ENCODE measurements around the gene DRD2. TPM values are rescaled to one million over a fixed set of nuclear protein-coding genes. Genes with fewer than 3 reads are reported as not detected.

The DRD2 gene
- total RNA-seq, 2 experiments from 2014 or later = not detected

DNA sequence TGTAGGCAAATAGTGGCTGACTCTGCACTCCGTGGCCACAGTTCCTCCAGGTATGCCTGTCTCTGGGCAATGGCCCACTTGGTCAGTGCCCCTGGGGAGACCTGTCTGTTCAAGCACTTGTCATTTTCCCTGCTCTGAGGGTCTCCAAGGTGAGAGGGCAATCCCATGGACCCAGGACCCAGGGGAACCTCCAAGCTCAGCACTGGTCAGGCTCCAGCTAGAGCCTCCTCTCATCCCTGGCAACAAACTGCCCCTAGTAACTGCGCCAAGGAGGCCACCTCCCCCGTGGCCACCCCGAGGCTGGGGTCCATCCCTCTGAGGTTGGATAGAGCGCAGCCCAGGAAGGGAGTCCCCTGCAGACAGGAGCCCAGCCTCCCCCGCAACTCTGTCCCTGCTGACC, 88.3 kb downstream of the DRD2 start:
- Mint-ChIP-seq H3K4me1 (ENCODE audit: low read depth) (no peaks in the 10 kb centered on the region), H3K27ac (no peak overlapping the region), H3K27me3 (ENCODE audit: low read depth) (peaks cover 6% of the 10 kb centered on the region), H3K36me3 (ENCODE audit: low read depth) (no peaks in the 10 kb centered on the region), H3K4me3 (no peak overlapping the region), H3K9me3 (no peaks in the 10 kb centered on the region)
- CTCF ChIA-PET = no interaction called here
- intact Hi-C loops (cut with micrococcal nuclease) = no loop called here
- no peak for DNase-seq

DNA sequence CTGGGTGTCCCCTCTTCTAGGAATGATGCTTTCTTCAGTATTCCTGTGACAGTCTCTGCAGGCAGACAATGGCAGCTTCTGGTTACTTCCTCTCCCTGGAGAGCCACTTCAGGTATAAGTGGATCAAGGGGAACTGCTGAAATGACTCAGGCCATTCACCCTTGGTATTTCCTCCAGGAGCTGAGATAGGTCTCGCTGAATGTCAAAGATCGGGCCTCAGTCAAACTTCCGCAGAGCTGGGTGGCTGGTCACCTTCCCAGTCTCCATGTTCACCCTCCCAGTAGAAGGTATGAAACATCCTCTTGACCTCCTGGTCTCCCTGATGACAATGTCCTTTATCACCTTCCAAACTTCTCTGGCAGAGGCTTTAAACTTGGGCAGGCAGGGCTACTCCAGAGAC, 89.4 kb downstream of the DRD2 start:
- intact Hi-C loops (cut with micrococcal nuclease) = no loop called here
- H3K4me3 Mint-ChIP-seq = no peak overlapping the region
- H3K36me3 Mint-ChIP-seq (ENCODE audit: low read depth) = peaks cover 3% of the 10 kb centered on the region
- no peak for DNase-seq
- peaks cover 6% of the 10 kb centered on the region for H3K27me3 Mint-ChIP-seq (ENCODE audit: low read depth)
- no peaks in the 10 kb centered on the region for H3K4me1 Mint-ChIP-seq (ENCODE audit: low read depth)
- H3K9me3 Mint-ChIP-seq = no peaks in the 10 kb centered on the region
- H3K27ac Mint-ChIP-seq = no peak overlapping the region
- CTCF ChIA-PET = no interaction called here

DNA sequence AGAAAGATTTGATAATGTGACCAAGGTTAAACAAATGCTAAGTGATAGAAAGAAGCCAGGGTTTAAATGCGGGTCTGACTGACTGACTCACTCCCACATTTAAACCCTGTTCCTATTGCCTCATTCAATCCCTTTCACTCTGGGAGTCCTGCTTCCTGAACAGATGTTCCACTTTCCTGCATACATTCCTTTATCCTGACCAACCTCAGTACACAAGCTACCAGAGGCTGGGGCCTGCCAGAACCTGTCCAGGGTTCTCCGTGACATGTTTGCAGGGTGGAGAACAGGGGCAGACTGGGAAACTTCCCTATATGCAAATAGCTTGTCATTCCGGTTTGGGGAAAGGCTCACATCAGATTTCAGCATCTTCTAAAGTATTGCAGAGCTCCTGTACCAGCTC, 90.6 kb downstream of the DRD2 start:
- intact Hi-C loops (cut with micrococcal nuclease) = no loop called here
- no peak overlapping the region for H3K4me3 Mint-ChIP-seq
- H3K27me3 Mint-ChIP-seq (ENCODE audit: low read depth) = peaks cover 6% of the 10 kb centered on the region
- H3K9me3 Mint-ChIP-seq = no peaks in the 10 kb centered on the region
- DNase-seq = no peak
- H3K27ac Mint-ChIP-seq = no peak overlapping the region
- peaks cover 12% of the 10 kb centered on the region for H3K36me3 Mint-ChIP-seq (ENCODE audit: low read depth)
- CTCF ChIA-PET = no interaction called here
- no peaks in the 10 kb centered on the region for H3K4me1 Mint-ChIP-seq (ENCODE audit: low read depth)

DNA sequence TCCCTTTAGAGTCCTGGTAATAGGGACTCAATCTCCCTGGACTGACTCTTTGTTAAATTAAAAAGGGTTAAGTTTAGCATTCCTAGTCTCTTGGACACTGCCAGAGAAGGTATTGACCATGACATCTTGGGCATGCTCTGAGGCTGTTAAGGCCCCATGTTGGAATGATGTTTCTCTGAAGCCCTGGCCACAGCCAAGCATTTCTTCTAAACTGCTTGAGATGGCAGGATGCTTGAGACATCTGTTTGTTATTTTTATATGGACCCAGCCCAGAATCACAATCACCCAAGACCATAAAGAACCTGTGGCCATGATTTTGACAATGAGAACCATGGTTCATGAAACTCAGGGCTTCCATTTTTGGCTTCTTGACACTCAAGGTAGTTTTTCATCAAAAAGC, 93.1 kb downstream of the DRD2 start:
- CTCF ChIA-PET = interaction anchor here (0.6 kb wide), 1 partner anchor 36 kb away, joined by 4 read pairs; no protein-coding TSS in a partner anchor
- Mint-ChIP-seq H3K36me3 (ENCODE audit: low read depth) (peaks cover 17% of the 10 kb centered on the region), H3K27me3 (ENCODE audit: low read depth) (peaks cover 3% of the 10 kb centered on the region), H3K27ac (no peak overlapping the region), H3K9me3 (no peaks in the 10 kb centered on the region), H3K4me3 (no peak overlapping the region), H3K4me1 (ENCODE audit: low read depth) (no peaks in the 10 kb centered on the region)
- intact Hi-C loops (cut with micrococcal nuclease) = no loop called here
- no peak for DNase-seq

DNA sequence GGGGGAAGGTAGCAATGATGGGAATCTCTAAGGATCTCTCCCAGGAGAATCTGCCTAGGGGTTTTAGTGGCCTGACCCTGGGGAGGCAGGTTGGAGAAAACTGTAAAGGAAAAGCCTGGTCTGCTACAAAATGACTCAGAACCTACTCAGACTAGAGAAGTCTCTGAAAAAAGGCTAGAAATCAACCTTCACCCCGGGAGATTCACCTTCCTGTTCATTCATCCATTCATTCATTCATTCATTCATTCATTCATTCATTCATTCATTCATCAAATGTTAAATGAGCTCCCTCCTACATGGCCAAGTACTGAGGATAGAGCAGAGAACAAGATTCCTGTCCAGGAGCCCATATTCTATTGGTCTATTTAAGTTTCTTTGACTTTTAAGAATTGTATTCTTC, 96.5 kb downstream of the DRD2 start:
- DNase-seq = no peak
- Mint-ChIP-seq H3K4me3 (no peak overlapping the region), H3K27ac (no peak overlapping the region), H3K27me3 (ENCODE audit: low read depth) (no peaks in the 10 kb centered on the region), H3K36me3 (ENCODE audit: low read depth) (peaks cover 17% of the 10 kb centered on the region), H3K9me3 (no peaks in the 10 kb centered on the region), H3K4me1 (ENCODE audit: low read depth) (no peaks in the 10 kb centered on the region)
- intact Hi-C loops (cut with micrococcal nuclease) = no loop called here
- CTCF ChIA-PET = no interaction called here

DNA sequence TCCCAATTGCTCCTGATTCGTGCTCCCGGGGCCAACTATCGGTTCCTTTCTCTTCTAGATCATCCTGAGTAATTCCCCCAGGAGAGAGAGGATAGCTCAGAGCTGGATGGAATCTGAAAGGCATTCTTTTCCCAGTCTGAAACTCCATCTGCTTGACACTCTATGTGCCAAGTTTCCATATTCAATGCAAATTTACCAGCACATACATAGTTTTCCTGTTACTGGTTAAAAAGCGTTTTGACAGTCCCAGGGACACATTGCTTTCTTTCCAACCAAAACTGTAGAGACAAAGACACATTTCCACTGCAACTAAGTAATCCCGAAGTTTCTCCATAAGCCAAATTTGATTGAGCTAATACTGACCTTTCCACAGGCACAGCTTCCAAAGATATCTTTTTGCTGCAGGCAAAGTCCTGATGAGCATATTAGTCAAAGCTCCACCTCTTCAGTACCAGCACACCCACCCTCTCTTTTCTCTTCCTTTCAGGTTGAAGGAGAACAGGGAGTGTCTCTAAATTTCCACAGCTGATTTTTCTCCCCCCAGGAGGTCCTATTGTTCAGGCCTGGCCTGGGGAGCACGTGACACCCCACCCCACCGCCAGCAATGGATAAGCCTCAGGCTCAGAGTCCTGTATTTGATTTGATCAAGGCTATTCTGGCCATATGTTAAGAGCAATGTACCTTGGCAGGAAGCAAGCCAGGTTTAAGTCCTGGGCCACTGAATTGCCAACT, 97.4 kb downstream of the DRD2 start:
- H3K4me1 Mint-ChIP-seq (ENCODE audit: low read depth) = no peaks in the 10 kb centered on the region
- H3K27ac Mint-ChIP-seq = no peak overlapping the region
- no peaks in the 10 kb centered on the region for H3K9me3 Mint-ChIP-seq
- no peaks in the 10 kb centered on the region for H3K27me3 Mint-ChIP-seq (ENCODE audit: low read depth)
- H3K4me3 Mint-ChIP-seq = no peak overlapping the region
- peaks cover 17% of the 10 kb centered on the region for H3K36me3 Mint-ChIP-seq (ENCODE audit: low read depth)
- CTCF ChIA-PET = no interaction called here
- no peak for DNase-seq
- intact Hi-C loops (cut with micrococcal nuclease) = no loop called here

DNA sequence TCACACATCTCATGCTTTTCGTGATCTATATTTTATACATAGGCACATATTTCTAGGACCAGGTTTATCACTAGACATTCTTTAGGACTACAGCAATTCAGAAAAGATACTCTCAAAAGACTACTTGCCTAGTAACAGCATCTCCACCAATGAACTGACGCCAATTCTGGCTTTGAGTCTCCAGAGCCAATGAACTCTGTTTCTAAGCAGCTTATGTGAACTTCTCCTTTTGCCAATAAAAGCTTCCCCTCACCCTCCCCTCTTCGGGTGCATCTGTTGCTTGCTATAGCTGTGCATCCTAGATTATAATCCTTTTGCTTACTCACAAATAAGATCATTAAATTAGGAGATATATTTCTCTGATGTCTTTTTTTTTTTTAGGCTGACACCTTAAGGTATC, 99.0 kb downstream of the DRD2 start:
- DNase-seq = no peak
- H3K27me3 Mint-ChIP-seq (ENCODE audit: low read depth) = no peaks in the 10 kb centered on the region
- H3K4me3 Mint-ChIP-seq = no peak overlapping the region
- intact Hi-C loops (cut with micrococcal nuclease) = no loop called here
- H3K4me1 Mint-ChIP-seq (ENCODE audit: low read depth) = no peaks in the 10 kb centered on the region
- H3K27ac Mint-ChIP-seq = no peak overlapping the region
- peaks cover 17% of the 10 kb centered on the region for H3K36me3 Mint-ChIP-seq (ENCODE audit: low read depth)
- no peaks in the 10 kb centered on the region for H3K9me3 Mint-ChIP-seq
- CTCF ChIA-PET = no interaction called here

DNA sequence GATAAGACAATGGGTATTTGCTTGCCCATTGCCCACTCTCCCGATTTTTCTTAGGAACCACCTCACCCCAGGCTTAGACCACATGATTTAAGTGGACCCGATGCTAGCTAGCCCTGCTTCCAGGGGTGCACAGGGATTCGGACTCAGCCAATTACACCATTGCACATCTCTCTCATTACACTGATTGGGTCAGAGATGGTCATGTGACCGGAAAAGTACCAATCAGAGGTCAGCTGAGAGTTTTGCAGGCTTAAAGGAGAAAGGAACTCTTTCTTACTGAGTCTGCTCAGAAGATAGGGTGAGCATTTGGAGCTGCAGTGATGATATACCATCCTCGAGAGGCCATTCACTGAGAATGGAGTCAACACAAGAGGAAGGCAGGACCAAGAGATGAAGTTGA, 99.8 kb downstream of the DRD2 start:
- H3K27me3 Mint-ChIP-seq (ENCODE audit: low read depth) = no peaks in the 10 kb centered on the region
- H3K27ac Mint-ChIP-seq = no peak overlapping the region
- no peaks in the 10 kb centered on the region for H3K4me1 Mint-ChIP-seq (ENCODE audit: low read depth)
- no peaks in the 10 kb centered on the region for H3K9me3 Mint-ChIP-seq
- CTCF ChIA-PET = no interaction called here
- intact Hi-C loops (cut with micrococcal nuclease) = no loop called here
- no peak overlapping the region for H3K4me3 Mint-ChIP-seq
- peaks cover 12% of the 10 kb centered on the region for H3K36me3 Mint-ChIP-seq (ENCODE audit: low read depth)
- no peak for DNase-seq

DNA sequence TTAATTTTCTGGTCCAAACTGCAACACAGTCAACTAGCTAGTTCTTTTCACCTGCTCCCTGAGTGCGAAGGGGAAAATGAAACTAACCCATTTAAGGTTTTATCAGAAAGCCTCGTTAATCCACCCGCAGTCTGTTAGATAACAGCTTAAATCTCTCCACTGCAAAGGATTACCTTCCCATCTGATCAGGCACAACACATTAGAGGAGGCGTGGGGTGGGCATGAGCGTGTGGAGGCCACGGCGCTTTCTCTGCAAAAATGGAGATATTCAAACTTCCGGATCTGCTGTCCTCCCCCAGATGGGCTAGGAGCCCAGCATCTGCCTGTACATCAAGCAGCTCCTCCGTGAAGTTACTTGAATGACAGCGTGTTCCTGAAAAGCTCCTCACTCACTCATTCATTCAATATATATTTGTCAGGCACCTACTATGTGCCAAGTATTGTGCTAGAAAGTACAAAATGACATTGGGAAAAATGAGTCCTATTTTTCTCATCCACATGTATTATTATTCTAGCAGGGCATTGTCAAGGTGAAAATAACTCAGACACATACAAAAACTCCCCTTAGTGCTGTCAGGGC, 101.1 kb downstream of the DRD2 start:
- H3K4me1 Mint-ChIP-seq (ENCODE audit: low read depth) = no peaks in the 10 kb centered on the region
- intact Hi-C loops (cut with micrococcal nuclease) = no loop called here
- H3K27me3 Mint-ChIP-seq (ENCODE audit: low read depth) = no peaks in the 10 kb centered on the region
- H3K9me3 Mint-ChIP-seq = no peaks in the 10 kb centered on the region
- H3K27ac Mint-ChIP-seq = no peak overlapping the region
- CTCF ChIA-PET = interaction anchor here (0.6 kb wide), 1 partner anchor 15 kb away, joined by 3 read pairs; no protein-coding TSS in a partner anchor
- no peak overlapping the region for H3K4me3 Mint-ChIP-seq
- DNase-seq = no peak
- H3K36me3 Mint-ChIP-seq (ENCODE audit: low read depth) = peaks cover 4% of the 10 kb centered on the region

DNA sequence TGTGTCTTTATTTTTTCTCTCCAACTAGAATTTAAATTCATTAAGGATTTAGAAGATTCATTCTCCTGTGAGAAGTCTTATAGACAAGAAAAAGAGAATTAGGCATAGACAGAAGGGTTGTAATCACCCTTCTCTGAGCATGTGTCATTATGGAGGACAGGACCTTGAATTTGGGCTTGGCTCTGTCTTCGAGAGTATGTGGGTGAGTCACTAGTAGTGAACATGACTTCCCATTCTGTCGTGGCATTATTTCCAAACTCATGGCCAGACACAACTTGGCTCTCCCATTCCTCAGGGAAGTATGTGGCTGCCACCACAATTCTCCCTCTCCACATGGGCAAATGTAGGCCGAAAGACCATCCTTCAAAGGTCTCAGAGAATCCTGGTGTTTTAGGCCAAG, 101.9 kb downstream of the DRD2 start:
- Mint-ChIP-seq H3K27ac (no peak overlapping the region), H3K4me3 (no peak overlapping the region), H3K27me3 (ENCODE audit: low read depth) (no peaks in the 10 kb centered on the region), H3K4me1 (ENCODE audit: low read depth) (no peaks in the 10 kb centered on the region), H3K36me3 (ENCODE audit: low read depth) (peaks cover 4% of the 10 kb centered on the region), H3K9me3 (no peaks in the 10 kb centered on the region)
- CTCF ChIA-PET = no interaction called here
- no peak for DNase-seq
- intact Hi-C loops (cut with micrococcal nuclease) = no loop called here

DNA sequence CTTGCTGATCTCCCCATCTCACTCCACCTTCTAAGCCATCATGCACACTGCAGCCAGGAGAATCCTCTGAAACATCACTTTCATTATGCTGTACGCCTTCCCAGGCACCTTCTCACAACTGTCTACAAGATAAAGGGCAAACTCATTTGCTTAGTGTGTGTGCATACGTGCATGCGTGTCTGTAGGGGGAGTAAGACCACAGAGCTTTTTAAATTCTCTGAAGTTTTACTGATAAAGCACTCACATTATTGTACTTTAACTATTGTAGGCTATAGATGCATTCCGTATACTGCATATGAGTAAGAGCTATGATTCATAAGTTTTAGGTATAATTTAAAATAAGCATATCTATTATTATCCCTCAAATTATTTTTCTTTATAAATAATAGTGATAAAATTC, 102.9 kb downstream of the DRD2 start:
- intact Hi-C loops (cut with micrococcal nuclease) = no loop called here

DNA sequence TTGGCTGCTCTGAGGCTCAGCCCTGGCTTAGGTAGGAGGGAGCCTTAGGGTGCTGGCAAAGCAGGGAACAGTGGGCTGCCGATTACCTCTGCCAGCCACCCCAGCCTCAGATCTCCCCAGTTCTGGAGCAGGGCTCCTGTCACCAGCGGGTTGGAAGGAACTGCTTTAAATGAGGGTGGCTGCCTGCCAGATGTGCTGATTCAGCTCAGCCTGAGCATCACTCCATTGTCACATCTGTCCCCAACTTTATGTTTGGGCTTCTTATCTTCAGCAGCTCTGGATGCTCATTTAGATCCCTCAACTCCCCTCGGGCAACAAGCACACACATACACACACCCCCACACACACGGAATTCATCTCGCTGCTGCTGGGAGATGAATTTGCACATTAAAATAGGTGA, 104.6 kb downstream of the DRD2 start:
- CTCF ChIA-PET = interaction anchor here (0.5 kb wide), 1 partner anchor 71 kb away, joined by 3 read pairs; no protein-coding TSS in a partner anchor
- Mint-ChIP-seq H3K4me3 (no peak overlapping the region), H3K27me3 (ENCODE audit: low read depth) (no peaks in the 10 kb centered on the region), H3K27ac (no peak overlapping the region), H3K36me3 (ENCODE audit: low read depth) (peaks cover 4% of the 10 kb centered on the region), H3K4me1 (ENCODE audit: low read depth) (peaks cover 9% of the 10 kb centered on the region), H3K9me3 (no peaks in the 10 kb centered on the region)
- DNase-seq = no peak
- intact Hi-C loops (cut with micrococcal nuclease) = no loop called here

More for the DNA sequence above, 102.9 kb downstream of the DRD2 start:
- CTCF ChIA-PET = no interaction called here
- Mint-ChIP-seq H3K4me1 (ENCODE audit: low read depth) (no peaks in the 10 kb centered on the region), H3K36me3 (ENCODE audit: low read depth) (peaks cover 4% of the 10 kb centered on the region), H3K4me3 (no peak overlapping the region), H3K27ac (no peak overlapping the region), H3K9me3 (no peaks in the 10 kb centered on the region), H3K27me3 (ENCODE audit: low read depth) (no peaks in the 10 kb centered on the region)
- no peak for DNase-seq

DNA sequence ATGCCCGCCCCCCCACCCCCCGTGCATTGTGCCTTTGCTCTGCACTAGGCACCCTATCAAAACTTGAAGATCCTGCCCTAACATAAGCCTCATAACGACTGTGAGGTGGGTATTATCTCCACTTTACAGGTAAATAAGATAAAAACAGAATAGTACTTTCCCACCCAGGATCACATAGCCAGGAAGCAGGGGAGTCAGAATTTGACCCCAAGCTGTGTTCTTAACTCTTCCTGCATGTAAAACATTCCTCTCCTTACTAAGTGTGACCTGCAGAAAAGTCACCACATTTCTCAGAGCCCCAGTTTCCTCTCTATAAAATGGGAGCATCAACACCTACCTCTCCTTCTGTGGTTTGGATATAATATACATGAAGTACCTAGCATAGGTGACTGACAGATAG, 105.8 kb downstream of the DRD2 start:
- no peak overlapping the region for H3K4me3 Mint-ChIP-seq
- peaks cover 4% of the 10 kb centered on the region for H3K36me3 Mint-ChIP-seq (ENCODE audit: low read depth)
- CTCF ChIA-PET = no interaction called here
- no peaks in the 10 kb centered on the region for H3K9me3 Mint-ChIP-seq
- H3K27ac Mint-ChIP-seq = no peak overlapping the region
- intact Hi-C loops (cut with micrococcal nuclease) = no loop called here
- DNase-seq = no peak
- H3K27me3 Mint-ChIP-seq (ENCODE audit: low read depth) = no peaks in the 10 kb centered on the region
- H3K4me1 Mint-ChIP-seq (ENCODE audit: low read depth) = peaks cover 13% of the 10 kb centered on the region
